ENCODE results near the gene PDE9A. TPM values are rescaled to one million over a fixed set of nuclear protein-coding genes. Genes with fewer than 3 reads are reported as not detected.

Gene PDE9A
- polyA plus RNA-seq, 3 donors, result 36.1 to 39.0 (median 36.1) TPM

GRCh38 chr21:42655796-42656770, 2.7 kb downstream of the PDE9A start:
- no peak for DNase-seq (ENCODE audit: low read depth in 3 of 3, low spot score in 2 of 3)

- DNase-seq (ENCODE audit: low read depth in 3 of 3, low spot score in 2 of 3), result no peak
These were observed 3.5 kb downstream of the PDE9A start for GRCh38 chr21:42656872-42657271.

- DNase-seq (ENCODE audit: low read depth in 3 of 3, low spot score in 2 of 3), result no peak
These were observed 4.4 kb downstream of the PDE9A start for GRCh38 chr21:42657676-42658319.

GRCh38 chr21:42658320-42659105, 5.1 kb downstream of the PDE9A start:
- DNase-seq (ENCODE audit: low read depth in 3 of 3, low spot score in 2 of 3), result no peak

- no peak for DNase-seq (ENCODE audit: low read depth in 3 of 3, low spot score in 2 of 3)
These were observed 6.1 kb downstream of the PDE9A start for GRCh38 chr21:42659416-42660117.

DNA sequence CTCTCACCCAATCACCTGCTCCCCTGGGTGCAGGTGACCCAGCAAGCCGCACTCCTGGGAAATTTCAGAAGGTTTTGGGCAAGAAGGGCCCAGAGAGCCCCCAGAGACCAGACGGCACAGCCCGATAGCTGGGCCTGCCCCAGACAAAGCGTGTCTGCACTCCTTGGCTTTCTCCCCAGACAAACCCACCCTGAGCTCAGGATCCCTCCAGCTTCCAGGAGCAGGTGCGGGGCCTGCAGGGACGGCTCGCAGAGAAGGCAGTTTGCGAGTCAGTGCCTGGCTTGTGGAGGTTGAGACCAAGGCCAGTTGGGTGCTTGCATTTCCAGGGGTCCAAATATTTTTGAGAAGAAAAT, 6.7 kb downstream of the PDE9A start:
- no peak for DNase-seq (ENCODE audit: low read depth in 3 of 3, low spot score in 2 of 3)

DNA sequence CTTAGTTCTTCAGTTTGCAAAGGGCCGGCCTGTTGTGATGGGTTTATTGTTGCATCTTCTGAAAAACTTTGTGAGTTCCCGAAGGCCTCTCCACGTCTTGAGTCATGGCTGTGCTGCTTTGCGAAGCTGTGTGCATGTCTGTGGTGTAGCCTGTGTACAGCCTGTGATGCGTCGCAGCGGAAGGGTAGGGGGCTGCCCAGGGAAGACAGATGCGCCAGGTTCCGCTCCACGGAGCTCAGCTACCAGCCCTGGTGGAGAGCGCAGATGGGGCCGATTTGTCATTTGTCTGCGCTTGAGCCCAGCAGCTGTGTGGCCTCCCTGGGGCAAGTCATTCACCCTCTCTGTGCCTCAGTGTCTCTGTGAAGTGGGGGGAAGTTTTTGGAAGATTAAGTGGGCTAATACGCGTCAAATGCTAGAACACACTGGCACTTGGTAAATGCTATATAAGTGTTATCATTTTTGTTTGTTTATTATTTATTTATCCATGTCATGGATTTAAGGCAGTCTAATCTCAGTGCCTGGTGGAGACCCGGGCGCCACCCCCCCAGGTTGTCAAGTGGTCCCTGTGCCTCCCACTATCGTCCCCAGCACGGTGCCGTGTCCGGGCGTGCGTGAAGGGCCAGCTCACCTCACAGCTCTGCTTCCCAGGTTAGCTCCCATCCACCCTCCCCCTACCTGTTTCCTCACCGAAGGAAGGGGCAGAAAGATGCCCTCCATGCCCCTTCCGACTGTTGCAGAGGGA, 8.4 kb downstream of the PDE9A start:
- no peak for DNase-seq (ENCODE audit: low read depth in 3 of 3, low spot score in 2 of 3)

- DNase-seq (ENCODE audit: low read depth in 3 of 3, low spot score in 2 of 3), result no peak
These were observed 9.2 kb downstream of the PDE9A start for GRCh38 chr21:42662430-42663199.

DNA sequence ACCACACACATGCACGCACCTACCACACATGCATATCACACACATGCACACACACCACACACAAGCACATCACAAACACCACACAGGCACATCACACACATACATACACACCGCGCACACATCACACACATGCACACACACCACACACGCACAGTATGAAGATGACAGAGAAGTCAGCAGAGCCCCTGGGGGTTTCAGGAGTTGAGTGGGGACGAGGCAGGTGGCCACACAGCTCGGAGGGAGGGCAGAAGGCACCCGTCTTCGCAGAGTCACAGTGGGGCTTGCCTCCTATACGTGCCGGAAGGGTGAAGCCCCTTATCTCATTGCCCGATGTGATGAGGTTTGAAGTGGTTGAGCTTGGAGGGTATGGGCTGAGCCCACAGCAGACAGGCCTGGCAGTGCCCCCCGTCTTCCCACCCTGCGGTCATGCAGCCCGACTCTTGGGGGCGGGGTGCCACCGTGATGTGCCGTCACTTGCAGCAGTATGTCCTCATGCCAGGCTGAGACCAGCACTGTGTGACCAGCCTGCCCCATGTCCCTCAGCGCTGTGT, 9.9 kb downstream of the PDE9A start:
- DNase-seq (ENCODE audit: low read depth in 3 of 3, low spot score in 2 of 3), result no peak

DNA sequence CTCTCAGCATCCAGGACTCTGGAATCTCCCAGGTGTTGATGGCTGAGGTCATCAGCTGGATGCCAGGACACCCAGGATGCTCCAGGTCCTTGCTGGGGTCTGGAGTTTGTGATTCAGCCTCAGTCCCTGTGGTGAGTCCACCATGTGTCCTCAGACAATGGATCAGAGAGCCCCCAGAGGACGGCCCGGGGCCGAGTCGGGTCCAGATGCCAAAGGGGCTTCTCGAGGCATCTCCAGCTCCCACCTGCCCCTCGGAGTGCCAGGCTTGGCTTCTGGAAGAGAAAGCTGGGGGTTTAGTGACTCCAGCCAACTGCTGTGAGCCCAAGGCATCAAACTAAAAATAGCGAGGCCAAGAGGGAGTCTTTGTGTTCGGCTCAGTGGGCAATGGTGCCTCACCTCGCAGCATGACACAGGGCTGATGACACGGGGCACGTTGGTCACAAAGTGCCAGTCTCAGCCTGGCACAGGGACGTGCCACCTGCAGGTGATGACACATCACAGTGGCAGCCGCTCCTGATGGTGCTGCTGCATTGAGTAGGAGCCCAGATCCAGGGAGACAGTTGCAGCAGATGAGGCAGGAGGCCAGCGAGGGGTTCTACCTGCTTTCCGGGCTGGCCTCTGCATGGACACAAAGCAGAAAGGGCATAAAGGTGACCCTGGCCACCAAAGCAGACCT, 10.6 kb downstream of the PDE9A start:
- DNase-seq (ENCODE audit: low read depth in 3 of 3, low spot score in 2 of 3), result no peak

GRCh38 chr21:42664614-42665013, 11.2 kb downstream of the PDE9A start:
- DNase-seq (ENCODE audit: low read depth in 3 of 3, low spot score in 2 of 3), result no peak

GRCh38 chr21:42665026-42665425, 11.6 kb downstream of the PDE9A start:
- no peak for DNase-seq (ENCODE audit: low read depth in 3 of 3, low spot score in 2 of 3)

DNA sequence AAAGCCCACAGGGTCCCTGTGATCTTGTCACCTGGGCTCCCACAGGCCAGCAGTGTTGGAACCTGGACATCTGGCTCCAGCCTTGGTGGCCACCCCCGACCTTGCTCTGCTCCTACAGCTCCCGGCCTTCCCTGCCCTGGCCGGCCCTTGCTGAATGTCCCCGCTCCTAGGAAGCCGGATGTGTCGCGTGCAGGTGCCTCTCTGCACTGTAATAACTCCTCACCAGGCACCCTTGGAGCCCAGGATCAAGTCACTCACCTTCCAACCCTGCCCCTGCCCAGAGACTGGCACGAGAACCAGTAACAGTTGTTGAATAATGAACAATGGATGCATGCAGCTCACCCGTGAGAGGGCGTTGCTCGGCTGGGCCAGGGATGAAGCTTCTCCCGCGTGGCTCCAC, 12.1 kb downstream of the PDE9A start:
- no peak for DNase-seq (ENCODE audit: low read depth in 3 of 3, low spot score in 2 of 3)

- no peak for DNase-seq (ENCODE audit: low read depth in 3 of 3, low spot score in 2 of 3)
These were observed 12.8 kb downstream of the PDE9A start for GRCh38 chr21:42666023-42666747.

DNA sequence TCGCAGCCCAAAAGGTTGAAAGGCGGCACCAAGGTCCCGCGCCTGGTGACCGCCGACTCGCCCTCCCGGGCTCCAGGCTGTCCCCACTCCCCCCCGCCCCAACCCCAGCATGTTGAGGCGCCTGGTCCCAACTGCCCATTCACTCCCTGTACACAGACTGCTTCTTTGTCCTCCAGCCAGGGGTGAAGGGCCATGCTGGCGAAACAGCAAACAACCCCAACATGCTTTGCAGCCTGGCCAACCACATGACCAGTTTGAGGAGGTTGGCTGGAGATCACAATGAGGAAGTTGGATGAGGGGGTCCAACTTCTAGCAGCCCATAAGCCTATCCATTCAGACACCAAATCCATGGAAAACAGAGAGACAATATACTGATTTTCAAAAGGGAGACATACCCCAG, 13.5 kb downstream of the PDE9A start:
- DNase-seq (ENCODE audit: low read depth in 3 of 3, low spot score in 2 of 3), result no peak

- no peak for DNase-seq (ENCODE audit: low read depth in 3 of 3, low spot score in 2 of 3)
These were observed 15.0 kb downstream of the PDE9A start for GRCh38 chr21:42668298-42668992.

DNA sequence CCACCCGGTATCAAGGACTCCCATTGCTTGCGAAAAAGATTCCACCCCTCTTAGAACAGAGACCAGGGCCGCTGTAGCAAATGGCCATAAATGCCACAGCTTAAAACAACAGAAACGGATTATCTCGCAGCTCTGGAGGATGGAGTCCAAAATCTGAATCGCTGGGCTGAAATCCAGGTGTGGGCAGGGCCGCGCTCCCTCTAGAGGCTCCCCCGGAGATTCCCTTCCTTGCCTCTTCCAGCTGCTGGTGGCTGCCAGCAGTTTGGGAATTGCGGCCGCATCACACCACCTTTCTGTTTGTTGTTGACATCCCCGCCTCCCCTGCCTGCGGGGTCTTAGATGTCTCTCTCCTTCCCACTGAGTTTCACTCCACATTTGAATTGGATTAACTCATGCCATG, 15.6 kb downstream of the PDE9A start:
- no peak for DNase-seq (ENCODE audit: low read depth in 3 of 3, low spot score in 2 of 3)
